ENCODE results near the gene MTCH2.

- TF ChIP-seq CTCF (IDR thresholded peaks at IDR 0.05), result no peak
- no peak for TF ChIP-seq REST (IDR thresholded peaks at IDR 0.05; ENCODE audit: insufficient read depth in 1 of 2, low read depth in 2 of 2, low read length in 1 of 2)
These were observed 27.1 kb downstream of the MTCH2 start for GRCh38 chr11:47615249-47615648.

All from Panc1 (cell line).